GM19099 (cell line): ENCODE measurements around the gene A3GALT2.

ENCODE experiments used
- POLR2A ChIP-seq: IDR thresholded peaks from 3 replicates; pipeline ENCODE4 v1.6.1; 2011; ENCODE audit warnings: low read depth; ENCODE audit not compliant: insufficient read length; ENCODE audit errors: extremely low read depth

The A3GALT2 gene

GRCh38 chr1:33268927-33269610 lies 51.8 kb downstream of the A3GALT2 start:
- no peak for TF ChIP-seq POLR2A

- no peak for TF ChIP-seq POLR2A
Measured at GRCh38 chr1:33268457-33268856, 52.4 kb downstream of the A3GALT2 start.

DNA sequence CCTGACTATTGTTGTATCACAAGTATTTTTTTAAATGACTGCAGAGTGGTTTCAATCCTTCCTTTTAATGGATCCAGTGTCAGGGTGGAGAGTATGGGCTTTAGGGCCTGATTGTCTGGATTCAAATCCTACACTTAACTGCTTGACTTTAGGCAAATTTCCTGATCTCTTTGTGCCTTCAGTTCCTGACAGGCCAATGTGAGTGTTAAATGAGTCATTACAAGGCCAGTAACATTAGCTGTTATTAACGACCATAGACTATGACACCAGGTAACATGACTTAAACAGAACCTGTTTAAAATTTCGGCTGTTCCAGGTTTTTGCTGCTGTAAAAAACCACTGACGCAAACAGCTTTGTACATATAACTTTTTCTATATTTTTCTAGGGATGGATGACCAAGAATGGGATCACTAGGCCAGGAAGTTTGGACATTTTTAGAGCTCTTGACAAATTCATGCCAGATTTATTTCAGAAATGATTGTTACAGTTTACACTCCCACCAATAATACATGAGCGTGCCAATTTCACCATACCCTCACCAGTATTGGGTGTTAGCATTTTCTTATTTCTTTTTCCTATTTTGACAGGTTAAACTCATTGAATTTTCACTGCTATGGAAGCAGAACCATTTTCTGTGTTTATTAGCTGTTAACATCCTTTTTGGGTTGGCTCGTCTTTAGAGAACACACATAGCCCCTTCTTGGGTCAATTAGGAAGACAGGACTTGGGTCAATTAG lies 53.3 kb downstream of the A3GALT2 start:
- no peak for TF ChIP-seq POLR2A

DNA sequence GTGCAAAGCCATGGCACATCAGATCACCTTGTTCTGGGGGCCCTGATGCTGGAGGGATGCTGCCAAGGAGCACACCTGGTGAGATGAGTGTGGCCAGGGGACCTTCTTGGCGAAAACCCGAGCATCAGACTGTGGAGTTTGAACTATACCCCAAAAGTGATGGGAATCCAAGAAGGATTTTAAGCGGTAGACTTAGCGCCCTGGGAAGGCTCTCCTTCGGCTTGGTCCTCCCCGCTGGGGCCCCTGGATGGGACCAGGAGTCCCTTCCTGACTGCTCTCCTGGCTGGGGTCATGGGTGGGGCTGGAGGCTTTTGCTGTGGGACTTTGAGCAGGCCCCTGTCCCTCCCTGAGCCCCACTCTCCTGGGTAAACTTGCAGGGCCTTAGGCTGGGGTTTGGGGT lies 54.1 kb downstream of the A3GALT2 start:
- no peak for TF ChIP-seq POLR2A

GRCh38 chr1:33265780-33266605 lies 54.9 kb downstream of the A3GALT2 start:
- TF ChIP-seq POLR2A, result no peak

- TF ChIP-seq POLR2A, result no peak
Measured at GRCh38 chr1:33263890-33264504, 56.9 kb downstream of the A3GALT2 start.

GRCh38 chr1:33261344-33261743 lies 59.6 kb downstream of the A3GALT2 start:
- TF ChIP-seq POLR2A, result no peak

DNA sequence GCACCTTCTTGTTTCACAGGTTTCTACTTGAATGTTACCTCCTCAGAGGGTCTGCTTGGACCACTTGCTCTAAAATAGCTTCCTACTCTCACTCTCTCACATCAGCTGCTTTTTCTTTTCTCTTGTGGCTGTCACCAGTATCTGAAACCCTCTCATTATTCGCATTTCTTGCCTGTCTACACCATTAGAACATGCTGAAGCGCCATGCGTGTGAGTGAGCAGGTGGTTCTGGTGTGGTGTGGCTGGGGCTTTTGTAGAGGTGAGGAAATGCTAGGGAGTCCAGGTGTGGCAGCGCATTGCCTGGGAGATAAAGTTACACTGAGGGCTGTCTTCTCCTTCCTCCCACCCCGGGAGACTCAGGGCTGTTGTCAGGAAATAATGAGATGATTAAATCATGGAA lies 60.5 kb downstream of the A3GALT2 start:
- no peak for TF ChIP-seq POLR2A

- no peak for TF ChIP-seq POLR2A
Measured at GRCh38 chr1:33259879-33260278, 61.0 kb downstream of the A3GALT2 start.

- TF ChIP-seq POLR2A, result no peak
Measured at GRCh38 chr1:33258788-33259274, 62.1 kb downstream of the A3GALT2 start.

DNA sequence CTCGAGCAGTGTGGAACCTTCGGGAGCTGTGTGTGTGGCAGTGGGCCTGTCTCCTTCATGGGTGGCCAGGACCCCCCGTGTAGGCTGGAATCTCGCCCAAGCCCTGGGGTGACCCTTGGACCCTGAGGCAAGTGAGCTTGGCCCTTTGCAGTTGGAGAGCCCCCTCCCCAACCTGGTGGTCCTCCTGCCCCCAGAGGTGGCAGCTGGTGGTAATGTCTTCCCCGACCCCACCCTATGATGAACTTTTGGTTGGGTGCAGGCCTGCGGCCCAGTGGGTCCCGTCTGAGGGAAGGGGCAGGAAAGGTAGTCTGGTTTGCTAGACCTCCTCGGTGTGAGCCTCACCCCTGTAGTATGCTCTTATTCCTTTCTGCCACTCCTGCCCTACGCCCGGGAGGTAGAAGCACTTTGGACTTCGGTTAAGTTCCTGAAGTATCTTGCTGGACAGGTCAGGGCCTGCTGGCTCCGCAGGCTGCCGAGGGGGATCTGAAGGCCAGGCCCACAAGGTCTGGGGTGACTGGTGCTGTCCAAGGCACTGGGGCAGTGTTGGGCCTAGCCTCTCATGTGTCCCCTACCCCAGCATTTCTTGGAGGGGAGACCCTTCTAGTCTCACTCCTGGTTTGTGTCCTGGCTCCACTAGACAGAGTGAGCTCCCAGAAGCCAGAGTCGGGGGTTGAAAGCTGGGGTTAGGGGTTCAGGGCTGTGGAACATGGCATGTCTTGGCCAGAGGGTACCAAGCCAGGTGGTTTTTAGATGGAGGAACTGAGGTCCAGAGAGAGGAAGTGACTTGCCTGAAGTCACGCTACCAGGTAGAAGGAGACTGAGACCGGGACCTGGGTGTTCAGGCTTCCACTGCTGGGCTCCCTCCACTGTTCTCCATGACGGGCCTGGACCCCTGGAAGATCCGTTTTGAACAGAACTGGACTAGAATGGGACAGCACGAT lies 62.9 kb downstream of the A3GALT2 start:
- no peak for TF ChIP-seq POLR2A

DNA sequence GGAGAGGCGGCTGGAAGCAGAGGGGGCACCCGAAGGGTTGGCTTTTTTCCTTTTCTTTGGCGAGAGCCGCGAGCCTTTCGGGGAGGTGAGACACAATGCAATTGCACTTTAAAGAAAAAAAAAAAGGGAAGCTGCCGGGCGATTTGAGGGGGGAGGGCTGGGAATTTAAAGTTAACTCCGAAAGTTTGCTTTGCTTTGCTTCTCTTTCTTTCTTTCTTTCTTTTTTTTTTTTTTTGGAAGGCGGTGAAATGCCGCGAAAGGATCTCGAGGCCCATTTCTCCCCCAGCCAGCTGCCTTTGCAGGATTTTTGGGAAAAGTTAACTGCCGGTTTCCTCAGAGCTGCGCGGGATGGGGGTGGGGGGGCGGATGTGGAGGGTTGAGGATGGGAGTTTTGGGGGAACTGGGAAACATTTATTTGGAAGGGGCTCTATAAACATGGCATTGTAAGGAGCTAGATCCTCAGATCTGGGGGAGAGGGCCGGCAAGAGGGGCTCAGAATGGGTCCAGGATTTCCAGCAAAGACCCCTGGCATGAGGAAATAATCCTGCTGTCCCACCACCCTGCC lies 63.6 kb downstream of the A3GALT2 start:
- TF ChIP-seq POLR2A, result no peak
